Anterior cingulate cortex (tissue), 58 donors: ENCODE data around the gene GGN.

Source experiments
- DNase-seq, 58 donors: peaks; one replicate each; lab custom pipeline; 2025; lab: John Stamatoyannopoulos, UW

GGN gene

GRCh38 chr19:38388349-38389100 lies 691 bp upstream of the GGN start, which contains the start of gene SPRED3:
TSS of gene SPRED3 (plus strand) at chr19:38388697. CDS start at chr19:38390303, 1,606 bp downstream.
- DNase-seq, result peak in 52 of 58 donors; percentile 29 to 88 (median 64)

DNA sequence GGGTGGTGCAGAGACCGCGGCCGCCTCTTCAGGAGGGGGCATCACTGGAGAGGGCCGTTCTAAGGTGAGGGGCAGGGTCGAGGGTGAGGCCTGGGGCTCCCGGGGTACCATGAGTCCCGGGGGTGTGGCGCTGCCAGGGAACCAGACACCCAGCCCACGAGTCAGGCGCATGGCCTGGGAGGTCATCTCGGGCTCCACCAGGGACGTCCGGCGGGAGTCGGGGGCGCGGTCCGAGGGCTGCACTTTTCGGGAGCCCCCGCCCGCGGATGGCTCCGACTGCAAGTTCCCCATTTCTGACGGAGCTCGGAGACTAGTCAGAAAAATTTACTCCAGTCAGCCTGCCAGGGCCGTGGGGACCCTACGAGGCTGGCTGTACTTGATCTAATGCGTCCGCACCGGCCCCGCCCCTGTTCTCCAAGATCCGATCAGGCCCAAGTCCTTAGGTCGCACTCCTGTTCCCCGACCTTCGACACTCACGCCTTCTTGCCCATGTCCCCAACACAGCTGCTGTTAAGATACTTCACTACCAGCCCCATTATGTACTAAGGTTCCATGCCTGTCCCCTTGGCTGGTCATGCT lies 774 bp downstream of the GGN start:
- peak in 2 of 58 donors; percentile 44 to 47 for DNase-seq

DNA sequence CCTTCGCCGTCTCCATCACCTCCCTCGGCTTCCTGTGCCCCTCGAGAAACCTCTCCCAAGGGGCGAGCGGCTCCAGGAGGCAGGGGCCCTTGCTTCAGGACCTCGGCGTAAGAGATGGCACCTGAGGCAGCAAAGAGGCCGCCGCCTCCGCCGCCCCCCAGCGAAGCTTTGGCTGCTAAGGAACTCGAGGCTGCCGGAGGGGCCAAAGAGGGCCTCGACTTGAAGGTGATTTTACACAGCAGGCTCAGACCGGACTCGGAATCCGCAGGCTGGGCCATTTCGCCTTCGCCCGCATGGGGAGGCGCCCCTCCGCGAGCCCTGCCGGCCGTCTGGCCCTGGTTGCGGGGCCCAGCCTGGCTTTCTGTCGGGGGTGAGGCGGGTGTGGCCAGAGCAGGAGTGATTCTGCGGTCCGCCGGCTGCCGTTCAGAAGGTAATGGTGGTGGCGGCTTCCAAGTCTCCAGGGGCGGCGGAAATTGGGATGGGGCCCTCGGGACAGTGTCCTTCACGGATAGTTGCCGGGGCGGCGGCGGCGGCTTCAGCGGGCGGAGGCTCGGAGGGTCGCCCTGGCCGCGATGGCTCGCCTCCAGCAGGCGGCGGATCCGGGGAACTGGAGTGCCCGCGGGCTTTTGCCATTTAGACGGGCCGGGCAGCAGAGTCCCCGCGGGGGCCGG lies 1.4 kb downstream of the GGN start:
- no peak for DNase-seq

- DNase-seq, result no peak
Observed at GRCh38 chr19:38385804-38386257, 2.0 kb downstream of the GGN start.

DNA sequence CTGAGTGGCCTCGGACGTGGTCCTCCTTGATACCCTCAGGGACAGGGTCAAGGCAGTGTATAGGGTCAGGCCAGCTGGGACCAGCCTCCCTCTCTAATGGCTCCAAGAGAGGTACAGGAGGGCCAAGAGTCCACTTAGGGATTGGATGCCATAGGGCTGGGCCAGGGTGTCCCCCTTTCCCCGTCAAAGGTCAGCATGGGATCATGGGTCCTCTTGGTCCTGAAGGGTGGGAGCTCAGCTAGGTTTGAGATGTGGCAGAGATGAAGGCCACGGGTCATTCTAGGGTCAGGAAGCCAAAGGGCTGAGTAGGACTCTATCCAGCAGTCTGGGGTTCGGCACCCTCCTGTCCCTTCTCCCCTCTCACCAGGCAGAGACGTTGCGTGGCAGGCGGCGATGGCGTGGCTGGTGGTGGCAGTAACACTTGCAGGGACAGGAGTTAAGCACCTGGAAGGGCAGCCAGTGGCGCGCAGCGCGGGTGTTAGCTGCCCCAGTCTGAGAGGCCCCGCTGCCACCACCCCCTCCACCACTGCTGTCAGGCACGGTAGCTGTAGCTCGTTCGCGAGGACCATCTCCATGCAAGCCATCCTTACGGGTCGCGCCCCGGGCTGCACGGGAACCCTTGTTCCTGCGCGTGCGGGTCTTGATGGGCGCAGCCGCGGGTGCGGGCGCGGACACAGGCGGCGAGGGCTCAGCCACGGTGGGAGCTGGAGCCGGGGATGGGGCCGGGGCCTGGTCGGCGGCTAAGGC lies 2.6 kb downstream of the GGN start:
- no peak for DNase-seq

DNA sequence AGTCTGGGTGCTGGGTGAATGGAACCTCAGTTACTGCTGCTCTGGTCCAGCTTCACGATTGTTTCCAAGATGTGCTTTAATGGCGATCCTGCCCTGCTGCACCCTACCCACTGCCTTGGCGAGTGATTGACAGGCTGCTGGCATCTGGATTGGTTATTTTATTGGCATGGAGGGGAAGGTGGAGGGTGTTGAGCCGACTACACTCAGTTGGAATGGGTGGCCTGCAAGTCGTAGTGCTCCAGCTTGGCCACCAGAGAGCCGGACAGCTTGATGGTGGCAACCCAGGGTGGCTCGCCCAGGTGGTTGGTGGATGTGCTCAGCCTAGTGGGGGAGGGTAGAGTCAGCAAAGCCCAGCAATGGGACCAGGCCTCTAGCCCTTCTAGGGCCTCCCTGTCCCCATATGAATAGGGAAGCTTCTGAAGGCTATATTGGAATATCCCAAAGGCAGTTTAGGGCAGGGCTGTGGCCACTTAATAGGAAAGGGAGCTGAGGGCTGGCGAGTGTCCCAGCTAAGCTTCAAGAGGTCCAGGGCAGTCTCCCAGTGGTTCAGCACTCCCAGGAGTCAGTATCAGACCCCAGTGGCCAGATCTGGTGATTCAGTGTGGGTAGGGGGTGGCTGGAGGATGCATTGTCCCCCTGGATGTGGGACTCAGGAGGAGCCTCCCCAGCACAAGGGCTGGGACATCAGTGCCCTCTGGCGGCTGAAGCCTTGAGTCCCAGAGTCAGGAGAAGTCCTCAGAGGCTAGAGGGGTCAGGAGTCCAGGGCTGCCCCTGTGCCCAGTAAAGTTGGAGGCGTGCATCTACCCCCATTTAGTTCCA lies 3.4 kb downstream of the GGN start:
- no peak for DNase-seq

GRCh38 chr19:38383743-38384142 lies 4.1 kb downstream of the GGN start:
- no peak for DNase-seq

DNA sequence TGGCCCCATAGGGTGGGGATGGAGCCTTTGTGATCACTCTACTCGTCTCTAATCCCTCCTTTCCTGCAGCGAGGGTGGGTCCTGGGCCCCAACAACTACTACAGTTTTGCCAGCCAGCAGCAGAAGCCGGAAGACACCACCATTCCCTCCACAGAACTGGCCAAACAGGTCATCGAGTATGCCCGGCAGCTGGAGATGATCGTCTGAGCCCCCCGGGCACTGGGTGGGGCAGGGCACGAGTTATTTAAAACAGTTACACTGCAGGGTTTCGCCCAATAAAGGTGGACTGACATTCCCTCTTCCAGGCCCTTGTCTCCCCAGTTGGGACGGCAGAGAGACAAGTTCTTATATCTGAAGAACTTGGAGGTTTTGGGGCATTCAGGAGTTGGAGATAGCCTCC lies 4.7 kb downstream of the GGN start:
- no peak for DNase-seq

GRCh38 chr19:38381138-38381537 lies 6.7 kb downstream of the GGN start:
- no peak for DNase-seq

- DNase-seq, result no peak
Observed at GRCh38 chr19:38378866-38379265, 9.0 kb downstream of the GGN start.

DNA sequence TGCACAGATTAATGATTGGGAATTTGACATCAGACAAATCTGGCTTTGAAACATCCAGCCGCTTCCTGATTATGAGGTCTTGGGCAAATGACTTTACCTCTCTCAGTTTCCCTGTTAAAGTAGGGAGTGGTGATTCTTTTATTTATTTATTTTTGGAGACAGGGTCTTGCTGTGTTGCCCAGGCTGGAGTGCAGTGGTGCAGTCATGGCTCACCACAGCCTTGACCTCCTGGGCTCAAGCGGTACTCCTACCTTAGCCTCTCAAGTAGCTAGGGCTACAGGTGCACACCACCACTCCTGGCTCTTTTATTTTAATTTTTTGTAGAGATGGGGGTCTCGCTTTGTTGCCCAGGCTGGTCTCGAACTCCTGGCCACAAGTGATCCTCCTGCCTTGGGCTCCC lies 10.8 kb downstream of the GGN start:
- no peak for DNase-seq

GRCh38 chr19:38376576-38376975 lies 11.3 kb downstream of the GGN start:
- no peak for DNase-seq

GRCh38 chr19:38375748-38376147 lies 12.1 kb downstream of the GGN start:
- no peak for DNase-seq

GRCh38 chr19:38375098-38375493 lies 12.7 kb downstream of the GGN start:
- DNase-seq, result no peak

DNA sequence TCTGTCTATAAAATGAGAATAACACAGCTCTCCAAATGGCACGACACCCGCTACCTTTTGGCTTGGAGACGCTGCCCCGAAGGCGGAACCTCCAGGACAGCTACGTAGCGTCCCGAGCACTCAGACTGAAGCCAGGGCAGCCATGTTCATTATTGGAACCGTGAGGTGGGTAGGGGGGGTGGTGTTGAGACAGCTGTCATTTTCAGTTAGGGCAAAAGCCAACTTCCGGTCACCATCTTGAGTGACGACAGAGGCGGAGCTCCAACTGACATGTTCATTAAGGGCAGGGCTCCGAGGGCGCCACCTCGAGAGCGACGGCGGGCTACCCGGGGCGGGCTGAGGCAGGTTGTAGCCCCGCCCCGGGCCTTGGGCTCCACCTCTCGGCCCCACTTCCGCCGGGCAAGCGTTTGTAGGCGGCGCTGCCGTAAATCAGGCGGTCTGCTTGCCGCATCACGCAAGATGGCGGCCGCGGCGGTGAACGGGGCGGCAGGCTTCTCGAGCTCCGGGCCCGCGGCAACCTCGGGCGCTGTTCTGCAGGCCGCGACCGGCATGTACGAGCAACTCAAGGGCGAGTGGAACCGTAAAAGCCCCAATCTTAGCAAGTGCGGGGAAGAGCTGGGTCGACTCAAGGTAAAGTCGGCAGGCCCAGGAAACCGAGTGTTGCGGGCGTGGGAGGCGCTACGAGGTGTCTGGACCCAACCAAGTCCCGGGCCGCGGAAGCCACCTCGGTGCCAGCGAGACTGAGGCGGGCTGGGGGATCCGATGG lies 13.3 kb downstream of the GGN start, which contains the start of gene PSMD8:
Gene PSMD8, plus strand, starts transcription at position 240 of the 766 bp plus-strand sequence. Its CDS starts 31 bp downstream, at position 271.
- peak; percentile 76 to 100 (median 99) for DNase-seq

GRCh38 chr19:38373907-38374331 lies 13.9 kb downstream of the GGN start:
- peak in 1 of 58 donors; percentile 64 for DNase-seq

GRCh38 chr19:38371081-38371480 lies 16.8 kb downstream of the GGN start:
- DNase-seq, result no peak

GRCh38 chr19:38370299-38370698 lies 17.5 kb downstream of the GGN start:
- peak in 1 of 58 donors; percentile 9 for DNase-seq

- DNase-seq, result no peak
Observed at GRCh38 chr19:38369584-38369983, 18.2 kb downstream of the GGN start.
